ENCODE data around the gene RFWD3. TPM values are rescaled to one million over a fixed set of nuclear protein-coding genes. Genes with fewer than 3 reads are reported as not detected.
A peak's percentile ranks its signal among the peaks of the same experiment; 100 is the strongest.
"Not testable (repeated sequence)": the region's sequence is repeated elsewhere in the genome, so short reads cannot be mapped to it uniquely, and the experiment has no call there.

Gene RFWD3, protein sequence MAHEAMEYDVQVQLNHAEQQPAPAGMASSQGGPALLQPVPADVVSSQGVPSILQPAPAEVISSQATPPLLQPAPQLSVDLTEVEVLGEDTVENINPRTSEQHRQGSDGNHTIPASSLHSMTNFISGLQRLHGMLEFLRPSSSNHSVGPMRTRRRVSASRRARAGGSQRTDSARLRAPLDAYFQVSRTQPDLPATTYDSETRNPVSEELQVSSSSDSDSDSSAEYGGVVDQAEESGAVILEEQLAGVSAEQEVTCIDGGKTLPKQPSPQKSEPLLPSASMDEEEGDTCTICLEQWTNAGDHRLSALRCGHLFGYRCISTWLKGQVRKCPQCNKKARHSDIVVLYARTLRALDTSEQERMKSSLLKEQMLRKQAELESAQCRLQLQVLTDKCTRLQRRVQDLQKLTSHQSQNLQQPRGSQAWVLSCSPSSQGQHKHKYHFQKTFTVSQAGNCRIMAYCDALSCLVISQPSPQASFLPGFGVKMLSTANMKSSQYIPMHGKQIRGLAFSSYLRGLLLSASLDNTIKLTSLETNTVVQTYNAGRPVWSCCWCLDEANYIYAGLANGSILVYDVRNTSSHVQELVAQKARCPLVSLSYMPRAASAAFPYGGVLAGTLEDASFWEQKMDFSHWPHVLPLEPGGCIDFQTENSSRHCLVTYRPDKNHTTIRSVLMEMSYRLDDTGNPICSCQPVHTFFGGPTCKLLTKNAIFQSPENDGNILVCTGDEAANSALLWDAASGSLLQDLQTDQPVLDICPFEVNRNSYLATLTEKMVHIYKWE
- total RNA-seq, result 26.1 and 28.5 TPM in 2 replicates

DNA sequence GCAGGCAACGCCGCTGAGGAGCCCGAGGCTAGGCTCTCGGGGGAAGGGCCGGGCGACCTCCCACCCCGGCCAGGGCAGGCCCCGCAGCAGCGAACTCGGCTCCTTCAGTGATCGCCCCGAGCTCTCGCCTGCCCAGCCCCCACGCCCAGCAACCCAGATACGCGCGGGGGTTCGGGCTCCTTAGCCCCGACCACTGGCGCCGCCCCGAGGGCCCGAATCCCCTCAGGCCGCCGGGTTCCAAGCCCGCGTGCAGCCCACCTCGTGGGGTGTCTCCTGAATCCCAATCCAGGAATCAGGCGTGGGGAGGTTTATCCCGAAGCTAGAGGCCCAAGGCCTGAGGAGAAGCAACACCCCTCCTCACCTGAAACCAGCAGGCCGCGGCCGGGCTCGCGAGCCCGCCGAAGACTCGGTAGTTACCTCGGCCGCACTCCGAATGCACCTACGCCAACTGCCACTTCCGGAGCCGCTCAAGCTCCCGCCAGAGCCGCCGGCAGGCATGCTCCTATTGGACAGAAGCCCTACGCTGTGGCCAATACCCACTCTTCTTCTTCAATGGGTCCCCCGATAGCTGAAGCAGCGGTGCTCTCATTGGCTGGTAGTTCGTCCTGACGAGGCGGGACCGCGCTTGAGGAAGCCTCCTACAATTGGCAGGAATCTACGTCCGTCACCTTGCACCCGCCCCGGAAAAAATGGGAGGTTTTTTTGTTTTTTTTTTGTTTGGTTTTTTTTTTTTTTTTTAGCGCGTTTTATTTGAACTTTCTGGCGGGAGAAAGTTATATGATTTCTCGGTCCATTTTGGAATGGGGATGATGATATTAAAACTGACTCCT lies at the start of gene RFWD3:
Gene RFWD3, minus strand, starts transcription at position 453 of the 830 bp plus-strand sequence. CDS start 5,428 bp downstream, outside the sequence.
- peak; percentile 98 for DNase-seq (ENCODE audit: low read depth)

DNA sequence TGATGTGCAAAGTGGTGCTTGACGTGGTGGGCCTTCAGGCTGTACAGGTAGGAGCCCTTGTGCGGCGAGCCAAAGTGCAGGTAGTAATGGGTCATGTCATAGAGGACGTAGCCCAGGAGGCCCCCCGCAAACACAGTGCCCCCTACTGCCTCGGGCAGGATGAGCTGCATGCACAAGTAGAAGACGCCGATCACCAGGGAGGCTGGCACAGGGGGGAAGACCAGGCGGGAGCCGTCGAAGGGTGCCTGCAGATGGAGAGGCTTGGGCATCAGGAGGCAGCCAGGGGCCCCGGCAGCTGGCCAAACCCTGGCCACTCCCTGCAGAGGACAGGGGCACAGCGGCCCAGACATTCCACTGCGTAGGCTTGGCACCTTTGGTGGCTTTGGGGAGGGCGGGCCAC lies 49.7 kb upstream of the RFWD3 start:
- DNase-seq (ENCODE audit: low read depth), result no peak

- no peak for DNase-seq (ENCODE audit: low read depth)
Observed at GRCh38 chr16:74713876-74714275, 47.2 kb upstream of the RFWD3 start.

DNA sequence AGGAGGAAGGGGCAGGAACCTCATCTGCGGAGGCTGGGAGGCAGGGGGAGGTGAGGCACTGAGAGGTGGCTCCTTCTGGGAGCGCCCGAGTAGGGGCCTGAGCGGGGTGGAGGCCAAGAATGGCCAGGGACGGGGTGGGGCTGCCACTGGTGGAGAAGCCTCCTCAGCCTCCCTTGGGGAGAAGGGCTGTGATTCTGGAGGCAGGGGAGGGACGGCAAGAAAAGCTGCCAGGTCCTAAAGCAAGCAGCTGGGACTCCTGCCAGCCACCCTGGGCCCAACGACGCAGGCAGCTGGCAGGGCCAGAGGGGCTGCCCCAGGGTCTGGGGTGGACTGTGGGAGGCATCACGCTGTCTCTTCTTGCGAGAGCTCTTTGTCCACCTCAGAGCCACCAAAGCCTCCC lies 46.6 kb upstream of the RFWD3 start:
- no peak for DNase-seq (ENCODE audit: low read depth)

- DNase-seq (ENCODE audit: low read depth), result no peak
Observed at GRCh38 chr16:74711938-74712337, 45.3 kb upstream of the RFWD3 start.

GRCh38 chr16:74710401-74710800 lies 43.7 kb upstream of the RFWD3 start:
- no peak for DNase-seq (ENCODE audit: low read depth)

DNA sequence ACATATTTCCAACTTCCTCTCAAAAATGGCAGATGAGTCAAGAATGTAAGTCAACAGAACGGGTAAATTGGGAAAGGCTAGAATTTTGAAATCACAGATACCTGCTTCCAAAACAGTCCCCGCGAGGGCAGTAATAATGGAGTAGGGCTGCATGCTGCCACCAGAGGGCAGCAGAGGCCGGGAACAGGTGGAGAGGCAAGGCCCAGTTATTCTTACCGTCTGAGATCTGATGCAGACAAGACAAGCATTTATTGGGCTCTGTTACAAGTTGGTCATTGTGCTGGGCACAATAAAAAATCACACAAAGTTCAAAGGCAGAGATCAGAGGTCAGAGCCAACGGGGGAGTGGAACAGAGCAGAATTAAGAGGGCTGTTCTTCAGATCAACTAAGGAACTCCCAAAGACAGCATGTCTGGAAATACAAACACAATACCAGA lies 42.8 kb upstream of the RFWD3 start:
- DNase-seq (ENCODE audit: low read depth), result peak; percentile 56

- DNase-seq (ENCODE audit: low read depth), result no peak
Observed at GRCh38 chr16:74700438-74701225, 34.0 kb upstream of the RFWD3 start, which contains the start of gene MLKL. TSS of gene MLKL (minus strand) at chr16:74700862. CDS start at chr16:74695757, 5,105 bp downstream.

GRCh38 chr16:74700116-74700437 lies 33.4 kb upstream of the RFWD3 start:
- no peak for DNase-seq (ENCODE audit: low read depth)

GRCh38 chr16:74699666-74700065 lies 33.0 kb upstream of the RFWD3 start:
- DNase-seq (ENCODE audit: low read depth), result no peak

- peak; percentile 18 for DNase-seq (ENCODE audit: low read depth)
Observed at GRCh38 chr16:74698222-74698621, 31.5 kb upstream of the RFWD3 start.

DNA sequence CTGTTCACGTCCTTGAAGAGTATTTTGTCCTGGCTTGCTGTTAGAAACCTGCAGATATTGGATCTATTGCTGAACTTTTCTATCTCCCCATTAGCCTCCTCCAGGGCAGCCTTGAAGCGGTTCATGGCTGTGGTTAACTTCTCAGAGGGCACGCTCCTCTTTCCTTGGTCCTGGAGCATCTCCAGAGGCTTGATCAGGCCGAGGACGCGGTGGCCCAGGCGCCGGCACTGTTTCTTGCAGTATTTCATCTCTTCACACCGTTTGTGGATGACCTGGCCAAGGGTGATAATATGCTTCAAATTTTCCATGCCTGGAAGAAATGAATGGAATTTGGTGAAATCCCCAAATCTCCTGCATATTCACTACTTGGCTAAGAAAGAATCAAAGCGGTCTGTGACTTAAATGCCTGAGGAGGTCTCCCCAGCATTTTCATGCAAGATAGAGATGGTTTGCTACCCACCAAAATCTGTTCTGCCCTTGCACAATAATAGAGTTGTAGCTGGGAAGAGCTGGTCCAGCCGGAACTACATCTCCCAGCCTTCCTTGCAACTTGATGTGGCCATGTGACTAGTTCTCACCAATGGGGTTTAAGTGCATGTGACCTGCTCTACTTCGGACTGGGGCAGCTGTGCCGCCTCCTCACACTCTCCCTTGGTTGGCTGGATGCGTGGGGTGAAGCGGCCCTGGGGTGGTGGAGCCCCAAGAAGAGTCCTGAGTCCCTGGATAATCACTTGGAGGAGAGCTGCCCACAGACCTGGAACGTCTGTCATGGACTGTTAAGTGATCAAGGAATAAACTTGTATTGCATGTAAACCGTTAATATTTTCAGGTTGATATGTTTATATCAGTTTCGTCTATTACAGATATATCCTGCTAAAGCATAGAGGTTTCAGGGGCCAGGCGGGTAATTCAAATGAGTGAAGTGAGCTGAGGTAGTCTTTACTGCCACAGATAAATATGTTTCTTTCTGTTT lies 29.1 kb upstream of the RFWD3 start:
- peak; percentile 93 for DNase-seq (ENCODE audit: low read depth)

DNA sequence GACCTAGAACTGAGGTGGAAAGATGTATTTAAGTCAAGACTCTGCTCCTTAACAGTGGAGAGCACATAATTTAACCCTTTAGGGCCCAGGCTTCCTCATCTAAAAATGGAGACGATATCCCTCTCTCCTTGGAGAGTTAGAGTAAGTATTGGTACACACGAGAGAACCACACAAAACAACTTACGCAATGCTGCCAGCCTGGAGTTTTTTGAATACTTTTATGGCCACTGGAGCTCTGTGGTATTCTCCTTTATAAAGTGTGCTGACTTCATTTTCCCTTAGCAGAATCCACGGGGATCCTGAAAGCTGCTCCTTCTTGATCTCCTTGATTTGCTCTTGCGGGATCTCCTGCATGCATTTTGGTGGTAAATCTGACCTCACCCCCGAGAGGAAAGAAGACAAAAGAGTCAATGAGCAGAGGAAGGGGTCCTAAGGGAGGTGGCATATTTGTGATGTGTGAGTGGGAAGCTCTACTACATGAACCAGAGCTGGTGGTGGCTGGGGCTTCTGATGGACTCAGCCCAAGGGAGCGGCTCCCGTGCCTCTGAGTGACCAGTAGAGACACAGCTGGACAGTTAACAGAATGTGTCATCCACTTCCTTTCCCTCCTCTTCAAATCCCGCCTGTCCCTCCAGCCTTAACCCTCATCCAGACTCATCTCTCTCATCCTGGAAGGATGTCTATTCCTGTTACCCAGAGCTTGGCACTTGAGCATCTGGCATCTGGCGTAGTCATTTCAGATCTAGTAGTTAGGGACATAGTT lies 24.6 kb upstream of the RFWD3 start:
- DNase-seq (ENCODE audit: low read depth), result peak; percentile 13

- DNase-seq (ENCODE audit: low read depth), result no peak
Observed at GRCh38 chr16:74682556-74682955, 15.9 kb upstream of the RFWD3 start.

DNA sequence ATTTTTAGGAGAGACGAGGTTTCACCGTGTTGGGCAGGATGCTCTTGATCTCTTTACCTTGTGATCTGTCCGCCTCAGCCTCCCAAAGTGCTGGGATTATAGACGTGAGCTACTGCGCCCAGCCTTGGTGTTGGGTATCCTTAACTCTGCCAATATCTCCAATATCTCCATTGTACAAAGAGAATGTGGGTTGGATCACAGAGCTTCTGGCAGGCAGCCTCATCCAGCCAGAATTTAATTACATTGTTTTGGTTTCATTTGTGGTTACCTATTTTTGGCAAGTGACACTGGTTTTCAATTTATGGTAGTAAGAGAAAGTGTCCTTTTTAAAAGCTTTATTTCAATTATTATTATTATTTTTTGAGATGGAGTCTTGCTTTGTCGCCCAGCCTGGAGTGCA lies 14.0 kb upstream of the RFWD3 start:
- DNase-seq (ENCODE audit: low read depth), result no peak

DNA sequence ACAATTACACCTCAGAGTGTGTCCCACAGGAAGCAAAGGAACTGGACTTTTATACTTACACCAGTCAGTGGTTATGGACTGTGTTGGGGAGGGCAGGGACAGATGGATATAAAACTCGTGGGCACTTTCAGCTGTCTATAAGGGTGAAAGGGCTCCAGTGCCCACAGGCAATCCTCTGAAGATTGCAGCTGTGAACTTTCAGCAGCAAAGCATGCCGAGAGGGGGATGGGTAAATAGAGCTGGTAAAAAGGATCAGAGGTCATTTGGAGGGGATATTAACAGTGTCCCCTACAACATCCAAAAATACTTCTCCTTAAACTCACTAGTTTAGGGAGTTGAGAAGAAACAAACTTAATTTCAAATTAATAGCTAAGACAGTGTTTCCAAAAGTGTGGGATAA lies 13.3 kb upstream of the RFWD3 start:
- no peak for DNase-seq (ENCODE audit: low read depth)

DNA sequence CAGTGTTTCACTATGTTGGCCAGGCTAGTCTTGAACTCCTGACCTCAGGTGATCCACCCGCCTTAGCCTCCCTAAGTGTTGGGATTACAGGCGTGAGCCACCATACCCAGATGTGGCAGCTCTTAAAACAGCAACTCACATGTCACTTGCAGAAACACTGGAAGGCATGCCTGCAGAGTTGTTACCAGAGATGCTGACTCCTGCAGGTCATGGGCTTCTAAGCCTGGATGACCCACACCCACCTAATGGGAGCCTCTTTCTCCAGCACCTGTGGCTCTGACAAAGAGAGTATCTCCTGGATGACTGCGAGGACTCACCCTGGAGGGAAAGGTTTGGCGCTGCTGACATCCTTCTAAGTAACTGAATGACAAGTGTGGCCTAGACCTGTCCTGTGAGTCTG lies 11.2 kb upstream of the RFWD3 start:
- no peak for DNase-seq (ENCODE audit: low read depth)

- no peak for DNase-seq (ENCODE audit: low read depth)
Observed at GRCh38 chr16:74673876-74674275, 7.2 kb upstream of the RFWD3 start.

DNA sequence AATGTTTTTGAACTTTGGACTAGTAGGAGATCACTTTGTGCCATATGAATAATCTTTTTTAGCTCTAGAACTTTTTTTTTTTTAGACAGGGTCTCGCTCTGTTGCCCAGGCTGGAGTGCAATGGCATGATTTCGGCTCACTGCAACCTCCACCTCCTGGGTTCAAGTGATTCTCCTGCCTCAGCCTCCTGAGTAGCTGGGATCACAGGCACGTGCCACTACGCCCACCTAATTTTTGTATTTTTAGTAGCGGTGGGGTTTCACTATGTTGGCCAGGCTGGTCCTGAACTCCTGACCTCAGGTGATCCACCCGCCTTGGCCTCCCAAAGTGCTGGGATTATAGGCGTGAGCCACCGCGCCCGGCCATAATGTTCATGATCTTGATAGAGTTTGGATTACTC lies 2.2 kb upstream of the RFWD3 start:
- not testable (repeated sequence) for DNase-seq (ENCODE audit: low read depth)

Data from renal cortical epithelial cell (primary cell).